HL-60 (cell line): ENCODE data around the gene FIBP.

ENCODE experiments used
- DNase-seq, 2 experiments: peaks; one replicate each; pipeline ENCODE4 v3.0.0-alpha.2; 2010 to 2020; ENCODE audit warnings: low read depth in 1 of 2, low spot score in 1 of 2
- H3K27ac ChIP-seq: fragments of 250-450 bp; sonication (Bioruptor Pico); replicated peaks from 2 replicates; pipeline ENCODE4 v1.5.1; 2020; ENCODE audit warnings: mild to moderate bottlenecking, moderate library complexity
- H3K27me3 ChIP-seq: fragments of 250-450 bp; sonication (Bioruptor Pico); 2 replicates; pipeline ENCODE4 v1.5.1; 2021; ENCODE audit warnings: mild to moderate bottlenecking, moderate library complexity; ENCODE audit not compliant: insufficient read depth, poor library complexity, severe bottlenecking
- H3K4me3 ChIP-seq: replicated peaks from 2 replicates; pipeline ENCODE4 v1.5.1; 2011; ENCODE audit warnings: mild to moderate bottlenecking, control low read depth, low read length; ENCODE audit not compliant: insufficient read depth
- GABPA ChIP-seq: IDR thresholded peaks from 2 replicates; pipeline ENCODE4 v1.6.1; 2012; ENCODE audit warnings: low read depth
- POLR2AphosphoS5 ChIP-seq: IDR thresholded peaks from 2 replicates; pipeline ENCODE4 v1.6.1; 2012; ENCODE audit warnings: low read depth
- SPI1 ChIP-seq: IDR thresholded peaks from 2 replicates; pipeline ENCODE4 v1.6.1; 2012; ENCODE audit warnings: low read depth, mild to moderate bottlenecking, borderline replicate concordance
- TF ChIP-seq, protein P1 (sequence below): IDR thresholded peaks from one replicate; pipeline ENCODE4 v1.5.1; 2011; ENCODE audit warnings: low read length, control low read depth, inconsistent platforms; ENCODE audit not compliant: insufficient read depth
- TF ChIP-seq, protein P2 (sequence below): IDR thresholded peaks from 2 replicates; pipeline ENCODE4 v1.6.1; 2012; ENCODE audit warnings: low read depth; ENCODE audit not compliant: insufficient replicate concordance

The FIBP gene

GRCh38 chr11:65861165-65861505 is 27.1 kb downstream of the FIBP start:
- peak overlapping the region; percentile 91 for H3K4me3 ChIP-seq
- no peak for TF ChIP-seq GABPA
- TF ChIP-seq, protein P1, sequence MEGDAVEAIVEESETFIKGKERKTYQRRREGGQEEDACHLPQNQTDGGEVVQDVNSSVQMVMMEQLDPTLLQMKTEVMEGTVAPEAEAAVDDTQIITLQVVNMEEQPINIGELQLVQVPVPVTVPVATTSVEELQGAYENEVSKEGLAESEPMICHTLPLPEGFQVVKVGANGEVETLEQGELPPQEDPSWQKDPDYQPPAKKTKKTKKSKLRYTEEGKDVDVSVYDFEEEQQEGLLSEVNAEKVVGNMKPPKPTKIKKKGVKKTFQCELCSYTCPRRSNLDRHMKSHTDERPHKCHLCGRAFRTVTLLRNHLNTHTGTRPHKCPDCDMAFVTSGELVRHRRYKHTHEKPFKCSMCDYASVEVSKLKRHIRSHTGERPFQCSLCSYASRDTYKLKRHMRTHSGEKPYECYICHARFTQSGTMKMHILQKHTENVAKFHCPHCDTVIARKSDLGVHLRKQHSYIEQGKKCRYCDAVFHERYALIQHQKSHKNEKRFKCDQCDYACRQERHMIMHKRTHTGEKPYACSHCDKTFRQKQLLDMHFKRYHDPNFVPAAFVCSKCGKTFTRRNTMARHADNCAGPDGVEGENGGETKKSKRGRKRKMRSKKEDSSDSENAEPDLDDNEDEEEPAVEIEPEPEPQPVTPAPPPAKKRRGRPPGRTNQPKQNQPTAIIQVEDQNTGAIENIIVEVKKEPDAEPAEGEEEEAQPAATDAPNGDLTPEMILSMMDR, result no peak
- TF ChIP-seq, protein P2, sequence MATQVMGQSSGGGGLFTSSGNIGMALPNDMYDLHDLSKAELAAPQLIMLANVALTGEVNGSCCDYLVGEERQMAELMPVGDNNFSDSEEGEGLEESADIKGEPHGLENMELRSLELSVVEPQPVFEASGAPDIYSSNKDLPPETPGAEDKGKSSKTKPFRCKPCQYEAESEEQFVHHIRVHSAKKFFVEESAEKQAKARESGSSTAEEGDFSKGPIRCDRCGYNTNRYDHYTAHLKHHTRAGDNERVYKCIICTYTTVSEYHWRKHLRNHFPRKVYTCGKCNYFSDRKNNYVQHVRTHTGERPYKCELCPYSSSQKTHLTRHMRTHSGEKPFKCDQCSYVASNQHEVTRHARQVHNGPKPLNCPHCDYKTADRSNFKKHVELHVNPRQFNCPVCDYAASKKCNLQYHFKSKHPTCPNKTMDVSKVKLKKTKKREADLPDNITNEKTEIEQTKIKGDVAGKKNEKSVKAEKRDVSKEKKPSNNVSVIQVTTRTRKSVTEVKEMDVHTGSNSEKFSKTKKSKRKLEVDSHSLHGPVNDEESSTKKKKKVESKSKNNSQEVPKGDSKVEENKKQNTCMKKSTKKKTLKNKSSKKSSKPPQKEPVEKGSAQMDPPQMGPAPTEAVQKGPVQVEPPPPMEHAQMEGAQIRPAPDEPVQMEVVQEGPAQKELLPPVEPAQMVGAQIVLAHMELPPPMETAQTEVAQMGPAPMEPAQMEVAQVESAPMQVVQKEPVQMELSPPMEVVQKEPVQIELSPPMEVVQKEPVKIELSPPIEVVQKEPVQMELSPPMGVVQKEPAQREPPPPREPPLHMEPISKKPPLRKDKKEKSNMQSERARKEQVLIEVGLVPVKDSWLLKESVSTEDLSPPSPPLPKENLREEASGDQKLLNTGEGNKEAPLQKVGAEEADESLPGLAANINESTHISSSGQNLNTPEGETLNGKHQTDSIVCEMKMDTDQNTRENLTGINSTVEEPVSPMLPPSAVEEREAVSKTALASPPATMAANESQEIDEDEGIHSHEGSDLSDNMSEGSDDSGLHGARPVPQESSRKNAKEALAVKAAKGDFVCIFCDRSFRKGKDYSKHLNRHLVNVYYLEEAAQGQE, result no peak
- TF ChIP-seq POLR2AphosphoS5, result no peak
- no peak for TF ChIP-seq SPI1
- no peak for DNase-seq
- H3K27me3 ChIP-seq, result no peaks in the 10 kb centered on the region
- H3K27ac ChIP-seq, result peak overlapping the region; percentile 94

GRCh38 chr11:65860278-65861164 is 27.8 kb downstream of the FIBP start, which contains the start of gene MUS81:
MUS81 (plus strand) TSS chr11:65860433; CDS start chr11:65860754, 321 bp downstream.
- peak; percentile 98 for DNase-seq
- Histone ChIP-seq H3K4me3 (peak within 1 kb of the TSS; percentile 91), H3K27me3 (no peaks in the 10 kb centered on the region)

DNA sequence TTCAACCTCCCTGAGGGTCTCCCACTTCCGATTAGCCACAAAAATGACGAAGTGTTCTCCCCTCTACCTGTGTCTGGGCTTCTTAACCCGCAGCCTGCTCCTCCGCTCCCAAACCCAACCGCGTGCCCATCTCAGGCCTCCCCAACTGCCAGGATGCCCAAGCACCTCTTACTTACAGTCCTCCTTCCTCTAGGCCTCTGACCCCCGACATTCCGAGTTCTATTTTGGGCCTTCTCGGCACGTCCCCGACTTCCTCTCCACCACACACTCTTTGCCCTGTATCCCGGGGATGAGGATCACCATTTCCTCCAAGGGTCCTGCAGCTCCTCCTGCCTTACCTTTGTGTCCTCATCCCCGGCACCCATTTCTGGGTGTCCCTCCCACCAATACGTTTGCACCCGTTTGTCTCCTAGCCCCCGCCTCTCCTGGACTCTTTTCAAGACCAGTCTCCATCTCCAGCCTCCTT is 28.4 kb downstream of the FIBP start:
- TF ChIP-seq GABPA (no peak), SPI1 (peak; percentile 1; the same call in 1 of the 2 replicates), POLR2AphosphoS5 (peak; percentile 13)
- TF ChIP-seq, protein P2, result no peak
- TF ChIP-seq, protein P1, result no peak

More at GRCh38 chr11:65860278-65861164, 27.8 kb downstream of the FIBP start, which contains the start of gene MUS81:
- H3K27ac ChIP-seq, result peak within 1 kb of the TSS; percentile 94
- TF ChIP-seq POLR2AphosphoS5, result peak; percentile 66
- TF ChIP-seq, protein P1, result peak; percentile 76
- TF ChIP-seq GABPA, result peak; percentile 72; the same call in 1 of the 2 replicates
- TF ChIP-seq, protein P2, result peak; percentile 30
- 0 out of 2 replicates have a peak, but pooled peaks have one; percentile 0 for TF ChIP-seq SPI1

More for the DNA sequence above, 28.4 kb downstream of the FIBP start:
- no peak for DNase-seq
- Histone ChIP-seq H3K27ac (peak overlapping the region; percentile 94), H3K4me3 (peak overlapping the region; percentile 91), H3K27me3 (no peaks in the 10 kb centered on the region)
